Smooth muscle cell (in vitro differentiated cells): ENCODE measurements around the gene EZR. TPM values are rescaled to one million over a fixed set of nuclear protein-coding genes. Genes with fewer than 3 reads are reported as not detected.

ENCODE experiments used
- DNase-seq: peaks from one replicate; lab custom pipeline; 2025; ENCODE audit not compliant: unreplicated experiment; lab: John Stamatoyannopoulos, UW
- H2AFZ ChIP-seq: fragments of 200-600 bp; sonication (generic); 2 replicates; pipeline ENCODE4 v1.6.0; 2016; ENCODE audit warnings: antibody characterized with exemption, low read depth, mild to moderate bottlenecking
- H3F3A ChIP-seq: fragments of 200-600 bp; sonication (generic); 2 replicates; pipeline ENCODE4 v1.6.0; 2017; ENCODE audit warnings: antibody characterized with exemption, low read depth
- H3K27ac ChIP-seq: fragments of 200-600 bp; sonication (generic); 2 replicates; pipeline ENCODE4 v1.5.1; 2016; ENCODE audit warnings: low read depth, mild to moderate bottlenecking
- H3K27me3 ChIP-seq: fragments of 200-600 bp; sonication (generic); 2 replicates; pipeline ENCODE4 v1.6.1; 2016; ENCODE audit warnings: low read depth, mild to moderate bottlenecking
- H3K36me3 ChIP-seq: fragments of 200-600 bp; sonication (generic); 2 replicates; pipeline ENCODE4 v1.5.1; 2016; ENCODE audit warnings: low read depth
- H3K4me1 ChIP-seq: fragments of 200-600 bp; sonication (generic); 2 replicates; pipeline ENCODE4 v1.5.1; 2016; ENCODE audit warnings: low read depth
- H3K4me2 ChIP-seq: fragments of 200-600 bp; sonication (generic); 2 replicates; pipeline ENCODE4 v1.6.0; 2016; ENCODE audit warnings: mild to moderate bottlenecking
- H3K4me3 ChIP-seq: fragments of 200-600 bp; sonication (generic); 2 replicates; pipeline ENCODE4 v1.5.1; 2016; ENCODE audit warnings: mild to moderate bottlenecking
- H3K79me2 ChIP-seq: fragments of 200-600 bp; sonication (generic); 2 replicates; pipeline ENCODE4 v1.6.0; 2016; ENCODE audit warnings: low read depth, mild to moderate bottlenecking
- H3K9ac ChIP-seq: fragments of 200-600 bp; sonication (generic); 2 replicates; pipeline ENCODE4 v1.6.0; 2016; ENCODE audit warnings: low read depth
- H3K9me3 ChIP-seq: fragments of 200-600 bp; sonication (generic); replicated peaks from 2 replicates; pipeline ENCODE4 v1.5.1; 2016; ENCODE audit warnings: low read depth
- H4K20me1 ChIP-seq: fragments of 200-600 bp; sonication (generic); 2 replicates; pipeline ENCODE4 v1.6.0; 2016; ENCODE audit warnings: low read depth
- WGBS: methylation state at CpG from one replicate; pipeline ENCODE4 v1.1.7; 2016; ENCODE audit warnings: low lambda C conversion rate; 5-methylcytosine and 5-hydroxymethylcytosine counted together
- polyA plus RNA-seq: library from polyadenylated mRNA; unstranded; fragments of >200 nt; fragmentation: Nextera tagmentation; extraction: Ambion mirVana; gene quantifications from 2 replicates; pipeline ENCODE4 v1.2.1, GENCODE V29; 2016
- total RNA-seq: library from RNA; depleted of rRNA; stranded (reverse); fragments of >200 nt; gene quantifications from 2 replicates; pipeline ENCODE4 v1.2.3, GENCODE V29; 2014
- TF ChIP-seq, protein P1 (sequence below): fragments of 200-600 bp; sonication (generic); IDR thresholded peaks from 2 replicates; pipeline ENCODE4 v1.5.1; 2017; ENCODE audit warnings: borderline replicate concordance, mild to moderate bottlenecking, antibody characterized with exemption; ENCODE audit not compliant: insufficient read depth, poor library complexity, severe bottlenecking

EZR gene
- total and polyA plus RNA-seq, 2 experiments from 2014 or later: 55.0 to 113 TPM

DNA sequence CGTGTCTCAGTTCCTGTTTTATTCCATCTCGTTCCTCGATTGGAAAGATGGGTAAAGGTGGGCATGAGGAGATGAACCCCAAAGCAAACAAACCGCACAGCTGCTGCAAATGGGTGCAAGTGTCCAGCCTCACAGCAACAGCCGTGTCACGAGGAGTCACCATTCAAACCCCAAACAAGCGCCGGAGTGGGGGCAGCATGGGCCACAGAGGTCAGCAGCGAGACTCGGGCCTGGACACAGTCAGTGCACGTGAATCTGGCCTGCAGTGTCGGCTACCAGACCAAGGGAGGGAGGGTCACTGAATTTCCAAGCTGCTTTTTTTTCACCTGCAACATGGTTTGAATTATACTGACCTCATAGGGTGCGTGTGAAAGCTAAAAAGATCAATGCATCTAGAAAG is 63.5 kb downstream of the EZR start:
- no peaks in the 10 kb centered on the region for H3K27me3 ChIP-seq
- no peak overlapping the region for H2AFZ ChIP-seq
- TF ChIP-seq, protein P1, sequence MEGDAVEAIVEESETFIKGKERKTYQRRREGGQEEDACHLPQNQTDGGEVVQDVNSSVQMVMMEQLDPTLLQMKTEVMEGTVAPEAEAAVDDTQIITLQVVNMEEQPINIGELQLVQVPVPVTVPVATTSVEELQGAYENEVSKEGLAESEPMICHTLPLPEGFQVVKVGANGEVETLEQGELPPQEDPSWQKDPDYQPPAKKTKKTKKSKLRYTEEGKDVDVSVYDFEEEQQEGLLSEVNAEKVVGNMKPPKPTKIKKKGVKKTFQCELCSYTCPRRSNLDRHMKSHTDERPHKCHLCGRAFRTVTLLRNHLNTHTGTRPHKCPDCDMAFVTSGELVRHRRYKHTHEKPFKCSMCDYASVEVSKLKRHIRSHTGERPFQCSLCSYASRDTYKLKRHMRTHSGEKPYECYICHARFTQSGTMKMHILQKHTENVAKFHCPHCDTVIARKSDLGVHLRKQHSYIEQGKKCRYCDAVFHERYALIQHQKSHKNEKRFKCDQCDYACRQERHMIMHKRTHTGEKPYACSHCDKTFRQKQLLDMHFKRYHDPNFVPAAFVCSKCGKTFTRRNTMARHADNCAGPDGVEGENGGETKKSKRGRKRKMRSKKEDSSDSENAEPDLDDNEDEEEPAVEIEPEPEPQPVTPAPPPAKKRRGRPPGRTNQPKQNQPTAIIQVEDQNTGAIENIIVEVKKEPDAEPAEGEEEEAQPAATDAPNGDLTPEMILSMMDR: no peak
- 94% methylated on average over 13 of the region's 13 CpGs for WGBS
- no peak for DNase-seq
- H3K9me3 ChIP-seq: no peaks in the 10 kb centered on the region
- no peaks in the 10 kb centered on the region for H3K4me1 ChIP-seq
- H3K9ac ChIP-seq: no peak overlapping the region
- no peaks in the 10 kb centered on the region for H3K36me3 ChIP-seq
- no peak overlapping the region for H3K4me2 ChIP-seq
- no peak overlapping the region for H3K4me3 ChIP-seq
- H3F3A ChIP-seq: no peaks in the 10 kb centered on the region
- H3K27ac ChIP-seq: no peak overlapping the region
- H3K79me2 ChIP-seq: no peaks in the 10 kb centered on the region
- no peaks in the 10 kb centered on the region for H4K20me1 ChIP-seq

DNA sequence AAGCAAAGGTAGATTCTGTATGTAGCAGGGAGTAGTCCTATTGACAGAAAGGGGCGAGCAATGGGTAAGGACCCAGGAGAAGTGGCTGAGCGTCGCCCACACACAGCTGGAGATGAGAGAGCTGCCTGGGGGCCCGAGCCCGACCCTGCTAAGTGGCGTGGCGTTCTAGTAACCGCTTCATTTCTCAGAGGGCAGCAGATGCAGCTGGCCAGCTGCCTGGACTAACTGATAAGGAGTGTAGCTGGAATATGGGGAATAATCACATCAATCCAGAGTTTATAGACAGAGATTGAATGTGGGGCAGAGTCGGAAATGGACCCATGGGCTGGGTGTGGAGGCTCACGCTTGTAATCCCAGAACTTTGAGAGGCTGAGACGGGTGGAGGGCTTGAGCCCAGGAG is 64.4 kb downstream of the EZR start:
- 67% methylated on average over 11 of the region's 11 CpGs for WGBS
- no peak overlapping the region for H3K27ac ChIP-seq
- no peak for DNase-seq
- H3K79me2 ChIP-seq: no peaks in the 10 kb centered on the region
- H3K9me3 ChIP-seq: no peaks in the 10 kb centered on the region
- no peak overlapping the region for H3K4me2 ChIP-seq
- no peaks in the 10 kb centered on the region for H3F3A ChIP-seq
- no peak overlapping the region for H2AFZ ChIP-seq
- H3K36me3 ChIP-seq: no peaks in the 10 kb centered on the region
- no peaks in the 10 kb centered on the region for H4K20me1 ChIP-seq
- TF ChIP-seq, protein P1: no peak
- no peaks in the 10 kb centered on the region for H3K27me3 ChIP-seq
- no peak overlapping the region for H3K4me3 ChIP-seq
- no peak overlapping the region for H3K9ac ChIP-seq
- no peaks in the 10 kb centered on the region for H3K4me1 ChIP-seq

DNA sequence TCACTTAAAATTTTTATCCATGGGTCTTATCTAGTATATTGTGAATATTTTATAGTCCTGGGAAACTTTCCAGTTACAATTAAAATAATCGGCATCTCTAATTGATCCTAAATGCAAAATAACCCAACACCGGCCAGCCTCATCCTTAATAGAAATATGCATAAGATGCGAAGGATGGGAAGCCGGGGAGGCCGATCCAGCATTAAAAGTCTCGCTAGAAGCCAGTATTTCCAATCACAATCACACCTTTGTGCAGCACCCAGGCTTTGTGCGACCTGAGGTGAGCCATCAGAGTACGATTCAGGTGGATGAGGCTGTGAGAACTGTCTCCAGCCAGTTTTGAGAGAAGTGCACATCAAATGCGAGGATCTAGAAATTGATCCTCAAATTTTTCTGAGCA is 65.4 kb downstream of the EZR start:
- Histone ChIP-seq H3K4me3 (no peak overlapping the region), H2AFZ (no peak overlapping the region), H3K27me3 (no peaks in the 10 kb centered on the region), H3F3A (no peaks in the 10 kb centered on the region), H3K4me1 (no peaks in the 10 kb centered on the region), H3K36me3 (no peaks in the 10 kb centered on the region), H4K20me1 (no peaks in the 10 kb centered on the region), H3K79me2 (no peaks in the 10 kb centered on the region), H3K4me2 (no peak overlapping the region), H3K9me3 (no peaks in the 10 kb centered on the region), H3K9ac (no peak overlapping the region), H3K27ac (no peak overlapping the region)
- TF ChIP-seq, protein P1: no peak
- DNase-seq: no peak
- 90% methylated on average over 9 of the region's 9 CpGs for WGBS

DNA sequence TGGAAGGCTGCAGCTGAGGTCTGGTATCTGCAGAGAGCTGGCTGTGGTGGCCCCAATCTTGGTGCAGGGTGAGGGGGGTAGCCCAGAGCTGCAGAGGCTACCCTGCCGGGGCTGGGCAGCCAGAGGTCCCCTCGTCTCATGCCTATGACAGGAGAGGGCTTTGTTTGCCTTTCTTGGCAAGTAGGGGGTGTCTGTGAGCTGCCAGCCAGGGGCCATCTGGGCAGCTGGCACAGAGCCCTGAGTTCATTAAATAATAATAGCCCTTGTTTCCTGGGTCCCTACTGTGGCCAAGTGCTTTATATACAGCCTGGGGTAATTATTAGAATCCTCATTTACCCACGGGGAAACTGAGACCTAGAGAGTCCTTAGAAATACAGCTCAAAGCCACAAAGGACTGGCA is 66.6 kb downstream of the EZR start:
- Histone ChIP-seq H3K27me3 (no peaks in the 10 kb centered on the region), H3K9ac (no peak overlapping the region), H3F3A (no peaks in the 10 kb centered on the region), H3K36me3 (no peaks in the 10 kb centered on the region), H3K79me2 (no peaks in the 10 kb centered on the region), H4K20me1 (no peaks in the 10 kb centered on the region), H3K4me1 (no peaks in the 10 kb centered on the region), H3K4me3 (no peak overlapping the region), H3K27ac (no peak overlapping the region), H2AFZ (no peak overlapping the region), H3K4me2 (no peak overlapping the region), H3K9me3 (no peaks in the 10 kb centered on the region)
- no peak for DNase-seq
- TF ChIP-seq, protein P1: no peak
- 73% methylated on average over 3 of the region's 3 CpGs for WGBS
